ENCODE measurements around the gene BPIFB3. TPM values are rescaled to one million over a fixed set of nuclear protein-coding genes. Genes with fewer than 3 reads are reported as not detected.

Gene BPIFB3
- total and polyA plus RNA-seq, 2 of the 13 experiments (the other 11 are each of a cell fraction or from before 2014, with no cell fraction given), result 0.09 TPM; not detected in 1

- peak; percentile 69 for TF ChIP-seq ZNF687 (CRISPR knock-in tag; IDR thresholded peaks at IDR 0.05)
- TF ChIP-seq IKZF4 (CRISPR knock-in tag; IDR thresholded peaks at IDR 0.05; ENCODE audit: borderline replicate concordance, low read depth, not compliant biosample characterization), result no peak
- TF ChIP-seq GMEB2 (CRISPR knock-in tag; IDR thresholded peaks at IDR 0.05; ENCODE audit: low read depth), result no peak
- TF ChIP-seq THAP7 (CRISPR knock-in tag; IDR thresholded peaks at IDR 0.05), result peak; percentile 54; the same call in 1 of the 2 replicates
- no peak for TF ChIP-seq FOXO4 (CRISPR knock-in tag; conservative IDR thresholded peaks at IDR 0.05)
- no peak for TF ChIP-seq SMARCE1 (IDR thresholded peaks at IDR 0.05; ENCODE audit: borderline replicate concordance)
- peak; percentile 46; the same call in 1 of the 2 replicates for TF ChIP-seq ZNF609 (CRISPR knock-in tag; IDR thresholded peaks at IDR 0.05; ENCODE audit: borderline replicate concordance)
- TF ChIP-seq BRD4 (CRISPR knock-in tag; IDR thresholded peaks at IDR 0.05), result peak; percentile 8; the same call in 1 of the 2 replicates
These were observed 42.8 kb upstream of the BPIFB3 start (continued) for GRCh38 chr20:33010674-33011449.
